ENCODE measurements around the gene ADGRF5. TPM values are rescaled to one million over a fixed set of nuclear protein-coding genes. Genes with fewer than 3 reads are reported as not detected.
A peak's percentile ranks its signal among the peaks of the same experiment; 100 is the strongest.
"Not testable (repeated sequence)": the region's sequence is repeated elsewhere in the genome, so short reads cannot be mapped to it uniquely, and the experiment has no call there.

Gene ADGRF5
- total and polyA plus RNA-seq, 7 donors: 14.3 to 58.0 (median 21.2) TPM

GRCh38 chr6:46867411-46867810 lies 54.3 kb downstream of the ADGRF5 start:
- TF ChIP-seq, protein P1, sequence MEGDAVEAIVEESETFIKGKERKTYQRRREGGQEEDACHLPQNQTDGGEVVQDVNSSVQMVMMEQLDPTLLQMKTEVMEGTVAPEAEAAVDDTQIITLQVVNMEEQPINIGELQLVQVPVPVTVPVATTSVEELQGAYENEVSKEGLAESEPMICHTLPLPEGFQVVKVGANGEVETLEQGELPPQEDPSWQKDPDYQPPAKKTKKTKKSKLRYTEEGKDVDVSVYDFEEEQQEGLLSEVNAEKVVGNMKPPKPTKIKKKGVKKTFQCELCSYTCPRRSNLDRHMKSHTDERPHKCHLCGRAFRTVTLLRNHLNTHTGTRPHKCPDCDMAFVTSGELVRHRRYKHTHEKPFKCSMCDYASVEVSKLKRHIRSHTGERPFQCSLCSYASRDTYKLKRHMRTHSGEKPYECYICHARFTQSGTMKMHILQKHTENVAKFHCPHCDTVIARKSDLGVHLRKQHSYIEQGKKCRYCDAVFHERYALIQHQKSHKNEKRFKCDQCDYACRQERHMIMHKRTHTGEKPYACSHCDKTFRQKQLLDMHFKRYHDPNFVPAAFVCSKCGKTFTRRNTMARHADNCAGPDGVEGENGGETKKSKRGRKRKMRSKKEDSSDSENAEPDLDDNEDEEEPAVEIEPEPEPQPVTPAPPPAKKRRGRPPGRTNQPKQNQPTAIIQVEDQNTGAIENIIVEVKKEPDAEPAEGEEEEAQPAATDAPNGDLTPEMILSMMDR (IDR thresholded peaks at IDR 0.05): no peak
- 76 to 90% (median 88%) methylated on average over 5 of the region's 5 CpGs for WGBS, 3 donors
- intact Hi-C loops (cut with DNase I): no loop called here
- ATAC-seq (no peak), DNase-seq (no peak)
- no peaks in the 10 kb centered on the region for H3K4me1 ChIP-seq
- no peak overlapping the region for H3K27ac ChIP-seq
- peaks cover 0 to 3% (median 0%) of the 10 kb centered on the region in 3 donors for H3K27me3 ChIP-seq (ENCODE audit: insufficient read depth in 3 of 3, low read length in 2 of 3)
- no peaks in the 10 kb centered on the region for H3K9me3 ChIP-seq
- H3K36me3 ChIP-seq (ENCODE audit: insufficient read depth in 1 of 2, low read depth in 1 of 2): peaks cover 0 to 10% of the 10 kb centered on the region in 2 donors
- H3K4me3 ChIP-seq: no peak overlapping the region

GRCh38 chr6:46865221-46865620 lies 56.5 kb downstream of the ADGRF5 start:
- peaks cover 0 to 10% of the 10 kb centered on the region in 2 donors for H3K36me3 ChIP-seq (ENCODE audit: insufficient read depth in 1 of 2, low read depth in 1 of 2)
- WGBS, 3 donors: 90 to 95% (median 92%) methylated on average over 2 of the region's 2 CpGs
- no peaks in the 10 kb centered on the region for H3K9me3 ChIP-seq
- ATAC-seq: no peak
- no peak overlapping the region for H3K4me3 ChIP-seq
- no peaks in the 10 kb centered on the region for H3K27me3 ChIP-seq (ENCODE audit: insufficient read depth in 3 of 3, low read length in 2 of 3)
- H3K27ac ChIP-seq: no peak overlapping the region
- no peak for DNase-seq
- intact Hi-C loops (cut with DNase I): no loop called here
- H3K4me1 ChIP-seq: no peaks in the 10 kb centered on the region
- TF ChIP-seq, protein P1 (IDR thresholded peaks at IDR 0.05): no peak

- Histone ChIP-seq H3K4me1 (no peaks in the 10 kb centered on the region), H3K27me3 (ENCODE audit: insufficient read depth in 3 of 3, low read length in 2 of 3) (no peaks in the 10 kb centered on the region), H3K27ac (no peak overlapping the region), H3K9me3 (no peaks in the 10 kb centered on the region), H3K36me3 (ENCODE audit: insufficient read depth in 1 of 2, low read depth in 1 of 2) (peaks cover 0 to 10% of the 10 kb centered on the region in 2 donors), H3K4me3 (no peak overlapping the region)
- intact Hi-C loops (cut with DNase I): no loop called here
- TF ChIP-seq, protein P1 (IDR thresholded peaks at IDR 0.05): no peak
- no peak for ATAC-seq
- WGBS, 3 donors: 73 to 74% (median 74%) methylated on average over 3 of the region's 3 CpGs
- DNase-seq: no peak
Observed at GRCh38 chr6:46863791-46864190, 57.9 kb downstream of the ADGRF5 start.

DNA sequence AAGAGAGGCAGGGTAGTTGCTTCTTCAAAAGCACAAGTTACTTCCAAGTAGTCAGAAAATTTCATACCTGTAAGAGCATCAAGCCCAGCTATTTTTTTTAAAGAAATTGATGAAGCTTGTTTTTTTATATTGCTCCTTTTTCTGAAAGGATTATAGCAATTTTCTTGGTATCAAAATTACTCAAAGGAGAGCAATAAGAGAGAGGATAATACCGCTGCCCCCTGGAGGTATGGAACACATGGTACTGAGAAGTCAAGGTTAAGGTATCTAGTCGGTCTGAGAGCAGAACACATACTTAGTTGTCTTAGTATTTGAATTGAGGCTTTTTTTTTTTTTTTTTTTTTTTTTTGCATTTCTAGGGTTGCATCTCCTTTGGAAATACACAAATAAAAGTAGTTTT lies 59.4 kb downstream of the ADGRF5 start:
- no peak overlapping the region for H3K27ac ChIP-seq
- no peak overlapping the region for H3K4me3 ChIP-seq
- H3K27me3 ChIP-seq (ENCODE audit: insufficient read depth in 3 of 3, low read length in 2 of 3): no peaks in the 10 kb centered on the region
- 65 to 76% (median 67%) methylated on average over 2 of the region's 2 CpGs for whole genome bisulfite sequencing, 3 donors
- no peaks in the 10 kb centered on the region for H3K9me3 ChIP-seq
- no peaks in the 10 kb centered on the region for H3K4me1 ChIP-seq
- peaks cover 0 to 5% of the 10 kb centered on the region in 2 donors for H3K36me3 ChIP-seq (ENCODE audit: insufficient read depth in 1 of 2, low read depth in 1 of 2)
- ATAC-seq (no peak), DNase-seq (no peak)
- TF ChIP-seq, protein P1 (IDR thresholded peaks at IDR 0.05): no peak
- intact Hi-C loops (cut with DNase I): no loop called here

GRCh38 chr6:46855966-46856365 lies 65.8 kb downstream of the ADGRF5 start:
- H3K27ac ChIP-seq; H3K4me3 ChIP-seq; ATAC-seq; H3K27me3 ChIP-seq (ENCODE audit: insufficient read depth in 3 of 3, low read length in 2 of 3); intact Hi-C loops (cut with DNase I); H3K36me3 ChIP-seq (ENCODE audit: insufficient read depth in 1 of 2, low read depth in 1 of 2); DNase-seq; H3K4me1 ChIP-seq; H3K9me3 ChIP-seq: not testable (repeated sequence)
- 35 to 40% (median 38%) methylated on average over 1 of the region's 1 CpG for WGBS, 3 donors
- TF ChIP-seq, protein P1 (IDR thresholded peaks at IDR 0.05): peak; percentile 59

DNA sequence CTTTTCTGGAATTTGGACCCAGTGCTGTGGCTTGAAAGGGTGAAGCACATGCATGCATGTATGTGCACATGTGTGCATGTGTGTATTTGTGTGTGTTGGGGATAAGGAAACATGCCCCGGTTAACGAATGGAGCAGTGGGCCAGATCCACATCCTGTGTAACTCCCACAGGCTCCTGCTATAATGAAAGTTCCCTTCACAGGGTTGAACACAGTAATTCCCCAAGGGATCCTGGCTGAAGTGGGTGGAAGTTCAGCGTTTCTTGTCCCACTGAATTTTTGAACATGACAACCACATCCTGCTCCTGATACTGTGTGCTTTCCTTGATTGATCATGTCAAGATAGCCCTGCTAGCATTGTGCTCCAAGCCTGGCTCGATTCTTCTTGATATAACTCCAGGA lies 70.2 kb downstream of the ADGRF5 start:
- H3K27me3 ChIP-seq (ENCODE audit: insufficient read depth in 3 of 3, low read length in 2 of 3); H3K9me3 ChIP-seq; ATAC-seq; H3K36me3 ChIP-seq (ENCODE audit: insufficient read depth in 1 of 2, low read depth in 1 of 2); H3K4me1 ChIP-seq; H3K4me3 ChIP-seq; intact Hi-C loops (cut with DNase I); DNase-seq; H3K27ac ChIP-seq: not testable (repeated sequence)
- WGBS, 3 donors: 44 to 64% (median 57%) methylated on average over 4 of the region's 4 CpGs
